PC-3 (cell line): ENCODE results near the gene SVIL.

Source experiments
- CTCF ChIP-seq: fragments of 300-600 bp; sonication (generic); conservative IDR thresholded peaks from 2 replicates; pipeline ENCODE4 v1.5.1; 2017; ENCODE audit warnings: antibody characterized with exemption, low read depth, mild to moderate bottlenecking, low read length
- EZH2phosphoT487 ChIP-seq: fragments of 300-600 bp; sonication (generic); IDR thresholded peaks from 2 replicates; pipeline ENCODE4 v1.6.1; 2018; ENCODE audit warnings: mild to moderate bottlenecking, antibody characterized with exemption, low read length, borderline replicate concordance

- no peak for TF ChIP-seq CTCF
- TF ChIP-seq EZH2phosphoT487 = no peak
Observed at GRCh38 chr10:29615195-29615594, 19.6 kb downstream of the SVIL start.
